HFF-Myc (cell line): ENCODE data around the gene REPS1.

Source experiments
- DNase-seq: peaks from one replicate; pipeline ENCODE4 v3.0.0-alpha.2; 2011; ENCODE audit warnings: low read depth; ENCODE audit errors: extremely low read depth
- H3K4me3 ChIP-seq: replicated peaks from 2 replicates; pipeline ENCODE4 v1.5.1; 2011; ENCODE audit warnings: low read depth, mild to moderate bottlenecking, control low read depth, low read length
- CTCF ChIP-seq: IDR thresholded peaks from 2 replicates; pipeline ENCODE4 v1.5.1; 2012; ENCODE audit warnings: mild to moderate bottlenecking, low read depth, low read length, control low read depth; ENCODE audit errors: missing control alignments

Gene REPS1

GRCh38 chr6:138987643-138988468 is at the start of gene REPS1:
Gene REPS1 (minus strand): TSS chr6:138988253. CDS start chr6:138987682, 571 bp downstream.
- peak within 1 kb of the TSS; percentile 83 for H3K4me3 ChIP-seq
- peak; percentile 57 for DNase-seq
- TF ChIP-seq CTCF, result peak; percentile 81

GRCh38 chr6:139037490-139037889 is 49.4 kb upstream of the REPS1 start:
- no peak overlapping the region for H3K4me3 ChIP-seq
- TF ChIP-seq CTCF, result no peak
- peak; percentile 27 for DNase-seq

GRCh38 chr6:139030228-139030963 is 42.3 kb upstream of the REPS1 start:
- H3K4me3 ChIP-seq, result peak overlapping the region; percentile 81
- TF ChIP-seq CTCF, result no peak
- no peak for DNase-seq

- no peak for TF ChIP-seq CTCF
- DNase-seq, result no peak
- peak overlapping the region; percentile 81 for H3K4me3 ChIP-seq
Measured at GRCh38 chr6:139029470-139030227, 41.6 kb upstream of the REPS1 start.

- no peak for DNase-seq
- no peak for TF ChIP-seq CTCF
- H3K4me3 ChIP-seq, result peak within 1 kb of the TSS; percentile 81
Measured at GRCh38 chr6:139028658-139029469, 40.8 kb upstream of the REPS1 start, which contains the start of gene ABRACL. Gene ABRACL (plus strand): TSS chr6:139028745. CDS start chr6:139034161, 5,416 bp downstream.

- H3K4me3 ChIP-seq, result peak overlapping the region; percentile 81
- no peak for TF ChIP-seq CTCF
- DNase-seq, result no peak
Measured at GRCh38 chr6:139028215-139028657, 40.2 kb upstream of the REPS1 start.
